IPS-18c (cell line): ENCODE results near the gene SDCCAG8.

Experiments used
- H3K4me3 ChIP-seq: 2 replicates; pipeline ENCODE4 v1.7.0; 2013; ENCODE audit warnings: low read depth, mild to moderate bottlenecking, low read length, moderate library complexity; ENCODE audit not compliant: insufficient read depth
- H3K9me3 ChIP-seq: one replicate; pipeline ENCODE4 v1.6.1; 2013; ENCODE audit warnings: mild to moderate bottlenecking, low read length, moderate library complexity; ENCODE audit not compliant: control insufficient read depth, insufficient read depth

Gene SDCCAG8

GRCh38 chr1:243447347-243447746, 191.5 kb downstream of the SDCCAG8 start:
- Histone ChIP-seq H3K9me3 (no peaks in the 10 kb centered on the region), H3K4me3 (no peak overlapping the region)

- Histone ChIP-seq H3K9me3 (no peaks in the 10 kb centered on the region), H3K4me3 (no peak overlapping the region)
Measured at GRCh38 chr1:243447844-243448243, 192.0 kb downstream of the SDCCAG8 start.

GRCh38 chr1:243449373-243449772, 193.5 kb downstream of the SDCCAG8 start:
- no peak overlapping the region for H3K4me3 ChIP-seq
- no peaks in the 10 kb centered on the region for H3K9me3 ChIP-seq

- H3K4me3 ChIP-seq, result no peak overlapping the region
Measured at GRCh38 chr1:243452092-243452491, 196.3 kb downstream of the SDCCAG8 start.

GRCh38 chr1:243454328-243454997, 198.6 kb downstream of the SDCCAG8 start:
- Histone ChIP-seq H3K4me3 (no peak overlapping the region), H3K9me3 (no peaks in the 10 kb centered on the region)

More at GRCh38 chr1:243452092-243452491, 196.3 kb downstream of the SDCCAG8 start:
- H3K9me3 ChIP-seq, result no peaks in the 10 kb centered on the region

GRCh38 chr1:243455760-243456651, 200.2 kb downstream of the SDCCAG8 start:
- H3K9me3 ChIP-seq, result no peaks in the 10 kb centered on the region
- H3K4me3 ChIP-seq, result no peak overlapping the region

- Histone ChIP-seq H3K9me3 (no peaks in the 10 kb centered on the region), H3K4me3 (no peak overlapping the region)
Measured at GRCh38 chr1:243457363-243457982, 201.6 kb downstream of the SDCCAG8 start.

- H3K4me3 ChIP-seq, result no peak overlapping the region
- H3K9me3 ChIP-seq, result no peaks in the 10 kb centered on the region
Measured at GRCh38 chr1:243459059-243459458, 203.2 kb downstream of the SDCCAG8 start.

GRCh38 chr1:243461700-243462099, 205.9 kb downstream of the SDCCAG8 start:
- Histone ChIP-seq H3K4me3 (no peak overlapping the region), H3K9me3 (no peaks in the 10 kb centered on the region)

- H3K9me3 ChIP-seq, result no peaks in the 10 kb centered on the region
- no peak overlapping the region for H3K4me3 ChIP-seq
Measured at GRCh38 chr1:243462929-243463697, 207.3 kb downstream of the SDCCAG8 start.

GRCh38 chr1:243465081-243465480, 209.2 kb downstream of the SDCCAG8 start:
- no peak overlapping the region for H3K4me3 ChIP-seq
- no peaks in the 10 kb centered on the region for H3K9me3 ChIP-seq

- no peaks in the 10 kb centered on the region for H3K9me3 ChIP-seq
- no peak overlapping the region for H3K4me3 ChIP-seq
Measured at GRCh38 chr1:243465738-243466137, 209.9 kb downstream of the SDCCAG8 start.

GRCh38 chr1:243469497-243469896, 213.7 kb downstream of the SDCCAG8 start:
- no peaks in the 10 kb centered on the region for H3K9me3 ChIP-seq
- no peak overlapping the region for H3K4me3 ChIP-seq

GRCh38 chr1:243470502-243470901, 214.7 kb downstream of the SDCCAG8 start:
- Histone ChIP-seq H3K9me3 (no peaks in the 10 kb centered on the region), H3K4me3 (no peak overlapping the region)

- H3K9me3 ChIP-seq, result no peaks in the 10 kb centered on the region
Measured at GRCh38 chr1:243471026-243471685, 215.3 kb downstream of the SDCCAG8 start.

GRCh38 chr1:243471754-243472745, 216.2 kb downstream of the SDCCAG8 start:
- no peak overlapping the region for H3K4me3 ChIP-seq
- H3K9me3 ChIP-seq, result no peaks in the 10 kb centered on the region

More at GRCh38 chr1:243471026-243471685, 215.3 kb downstream of the SDCCAG8 start:
- H3K4me3 ChIP-seq, result no peak overlapping the region; the same call in 1 of the 2 replicates
